D721Med (cell line): ENCODE measurements around the gene SEC63.
"Not testable (repeated sequence)": the region's sequence is repeated elsewhere in the genome, so short reads cannot be mapped to it uniquely, and the experiment has no call there.

Source experiments
- DNase-seq: peaks from one replicate; pipeline ENCODE4 v3.0.0; 2011; ENCODE audit warnings: low spot score; ENCODE audit not compliant: insufficient read length
- FAIRE-seq: peaks from 2 replicates; lab custom pipeline; 2011; peaks lifted over from hg19 to GRCh38; lab: Jason Lieb, UNC
- CTCF ChIP-seq: IDR thresholded peaks from 2 replicates; pipeline ENCODE4 v1.5.1; 2012; ENCODE audit warnings: mild to moderate bottlenecking, control low read depth; ENCODE audit not compliant: insufficient read depth; ENCODE audit errors: missing control alignments

SEC63 gene

GRCh38 chr6:107941199-107941598 lies 16.8 kb downstream of the SEC63 start:
- FAIRE-seq: no peak
- no peak for TF ChIP-seq CTCF
- no peak for DNase-seq

GRCh38 chr6:107936910-107937292 lies 21.1 kb downstream of the SEC63 start:
- DNase-seq, FAIRE-seq: not testable (repeated sequence)

- no peak for TF ChIP-seq CTCF
- DNase-seq: no peak
- FAIRE-seq: no peak
Measured at GRCh38 chr6:107936162-107936909, 21.7 kb downstream of the SEC63 start.

- FAIRE-seq, DNase-seq: not testable (repeated sequence)
Measured at GRCh38 chr6:107934229-107934628, 23.8 kb downstream of the SEC63 start.

GRCh38 chr6:107932580-107932979 lies 25.4 kb downstream of the SEC63 start:
- TF ChIP-seq CTCF: no peak
- FAIRE-seq: no peak
- no peak for DNase-seq

- DNase-seq: no peak
- no peak for TF ChIP-seq CTCF
- FAIRE-seq: no peak
Measured at GRCh38 chr6:107931894-107932293, 26.1 kb downstream of the SEC63 start.

- TF ChIP-seq CTCF: no peak
- DNase-seq (no peak), FAIRE-seq (no peak)
Measured at GRCh38 chr6:107928984-107929383, 29.0 kb downstream of the SEC63 start.

GRCh38 chr6:107926697-107927544 lies 31.1 kb downstream of the SEC63 start:
- not testable (repeated sequence) for FAIRE-seq, DNase-seq
